Common myeloid progenitor, CD34-positive (primary cell): ENCODE results near the gene CBFA2T3.

ENCODE experiments used
- CTCF ChIA-PET: fragments of 350-600 bp; sonication (Branson Sonifier 250); formaldehyde crosslinking; loops from one replicate; lab custom pipeline; 2021; ENCODE audit warnings: antibody characterized with exemption; lab: Charles Lee
- POLR2A ChIA-PET: fragments of 350-600 bp; sonication (Branson Sonifier 250); formaldehyde crosslinking; loops from one replicate; lab custom pipeline; 2021; ENCODE audit warnings: antibody characterized with exemption; lab: Charles Lee
- DNase-seq, 3 donors: peaks; one replicate each; pipeline versions ENCODE4 v3.0.0 to v3.0.0-alpha.2; 2013
- H3K27ac ChIP-seq, 2 experiments: 1 replicate in 1 of 2; 2 replicates in 1 of 2; pipeline ENCODE4 v1.7.0; 2013; ENCODE audit warnings: inconsistent platforms in 2 of 2, low read length in 2 of 2, mild to moderate bottlenecking in 2 of 2, low read depth in 1 of 2, moderate library complexity in 1 of 2; ENCODE audit not compliant: severe bottlenecking in 2 of 2, insufficient read depth in 1 of 2, poor library complexity in 1 of 2
- H3K27me3 ChIP-seq, 5 experiments: replicated peaks in 2 of 5; 1 replicate in 3 of 5; 2 replicates in 2 of 5; pipeline versions ENCODE4 v1.6.1 to v1.7.0; 2013; ENCODE audit warnings: low read length in 4 of 5, mild to moderate bottlenecking in 2 of 5, moderate library complexity in 2 of 5, inconsistent platforms in 1 of 5; ENCODE audit not compliant: insufficient read depth in 5 of 5, control insufficient read depth in 4 of 5
- H3K36me3 ChIP-seq, 4 experiments: 1 replicate in 2 of 4; 2 replicates in 2 of 4; pipeline versions ENCODE4 v1.6.1 to v1.7.0; 2013; ENCODE audit warnings: low read length in 3 of 4, control low read depth in 1 of 4, mild to moderate bottlenecking in 1 of 4; ENCODE audit not compliant: control insufficient read depth in 4 of 4, insufficient read depth in 4 of 4
- H3K4me1 ChIP-seq, 4 experiments: 1 replicate in 3 of 4; 2 replicates in 1 of 4; pipeline versions ENCODE4 v1.6.1 to v1.7.1; 2013; ENCODE audit warnings: low read length in 3 of 4, mild to moderate bottlenecking in 3 of 4, control low read depth in 1 of 4, inconsistent platforms in 1 of 4, moderate library complexity in 1 of 4; ENCODE audit not compliant: control insufficient read depth in 4 of 4, insufficient read depth in 4 of 4; ENCODE audit errors: control extremely low read depth in 1 of 4
- H3K4me3 ChIP-seq, 7 experiments: 1 replicate in 4 of 7; 2 replicates in 3 of 7; pipeline versions ENCODE4 v1.5.1 to v1.7.0; 2013; ENCODE audit warnings: mild to moderate bottlenecking in 7 of 7, low read length in 6 of 7, moderate library complexity in 6 of 7, inconsistent platforms in 2 of 7, low read depth in 2 of 7, control low read depth in 1 of 7; ENCODE audit not compliant: insufficient read depth in 4 of 7, control insufficient read depth in 1 of 7; ENCODE audit errors: extremely low read depth in 1 of 7
- H3K9me3 ChIP-seq, 5 experiments: 1 replicate in 4 of 5; 2 replicates in 1 of 5; pipeline versions ENCODE4 v1.6.1 to v1.7.1; 2013; ENCODE audit warnings: low read length in 4 of 5, mild to moderate bottlenecking in 2 of 5, inconsistent platforms in 1 of 5, low read depth in 1 of 5, moderate library complexity in 1 of 5; ENCODE audit not compliant: control insufficient read depth in 4 of 5, insufficient read depth in 2 of 5; ENCODE audit errors: control extremely low read depth in 1 of 5
- WGBS: methylation state at CpG from one replicate; pipeline ENCODE4 v1.1.5; 2013; ENCODE audit not compliant: insufficient coverage; 5-methylcytosine and 5-hydroxymethylcytosine counted together

The CBFA2T3 gene

GRCh38 chr16:88988980-88989811 lies 12.2 kb upstream of the CBFA2T3 start:
- no peak overlapping the region for H3K27ac ChIP-seq
- no peak for DNase-seq
- H3K9me3 ChIP-seq, result no peaks in the 10 kb centered on the region
- H3K27me3 ChIP-seq, result no peaks in the 10 kb centered on the region
- H3K4me1 ChIP-seq, result peaks cover 0 to 35% (median 27%) of the 10 kb centered on the region in 4 experiments
- CTCF ChIA-PET, result interaction anchor here (1.5 to 5.0 kb wide), 3 partner anchors 8 to 13 kb away, joined by 3 to 22 read pairs (median 9); partner anchors contain the start of gene CBFA2T3
- WGBS, result 92% methylated on average over 43 of the region's 44 CpGs
- POLR2A ChIA-PET, result no interaction called here
- no peak overlapping the region for H3K4me3 ChIP-seq
- no peaks in the 10 kb centered on the region for H3K36me3 ChIP-seq

GRCh38 chr16:88985521-88985920 lies 8.5 kb upstream of the CBFA2T3 start:
- Histone ChIP-seq H3K4me3 (no peak overlapping the region), H3K36me3 (no peaks in the 10 kb centered on the region), H3K4me1 (peaks cover 0 to 33% (median 30%) of the 10 kb centered on the region in 4 experiments), H3K27me3 (no peaks in the 10 kb centered on the region), H3K9me3 (no peaks in the 10 kb centered on the region), H3K27ac (no peak overlapping the region)
- CTCF ChIA-PET, result no interaction called here
- 98% methylated on average over 9 of the region's 13 CpGs for WGBS
- DNase-seq, result no peak
- POLR2A ChIA-PET, result no interaction called here

- peak in 2 of 3 donors; percentile 42 to 56 for DNase-seq
- Histone ChIP-seq H3K36me3 (no peaks in the 10 kb centered on the region), H3K9me3 (no peaks in the 10 kb centered on the region), H3K27me3 (no peaks in the 10 kb centered on the region), H3K4me1 (peaks cover 0 to 34% (median 30%) of the 10 kb centered on the region in 4 experiments), H3K4me3 (no peak overlapping the region), H3K27ac (no peak overlapping the region)
- POLR2A ChIA-PET, result no interaction called here
- CTCF ChIA-PET, result interaction anchor here (1.3 kb wide), 1 partner anchor 10 kb away, joined by 4 read pairs; no protein-coding TSS in a partner anchor
- WGBS, result 68% methylated on average over 37 of the region's 41 CpGs
Measured at GRCh38 chr16:88983771-88984687, 7.0 kb upstream of the CBFA2T3 start.

GRCh38 chr16:88983165-88983564 lies 6.2 kb upstream of the CBFA2T3 start:
- Histone ChIP-seq H3K4me1 (peaks cover 0 to 42% (median 38%) of the 10 kb centered on the region in 4 experiments), H3K27me3 (no peaks in the 10 kb centered on the region), H3K4me3 (no peak overlapping the region), H3K36me3 (no peaks in the 10 kb centered on the region), H3K9me3 (no peaks in the 10 kb centered on the region), H3K27ac (no peak overlapping the region)
- ChIA-PET CTCF (interaction anchor here (1.3 kb wide), 1 partner anchor 10 kb away, joined by 4 read pairs; no protein-coding TSS in a partner anchor), POLR2A (no interaction called here)
- 83% methylated on average over 10 of the region's 11 CpGs for WGBS
- DNase-seq, result no peak

- CTCF ChIA-PET, result interaction anchor here (2.0 kb wide), 1 partner anchor 9 kb away, joined by 7 read pairs; no protein-coding TSS in a partner anchor
Measured at GRCh38 chr16:88982286-88983084, 5.5 kb upstream of the CBFA2T3 start.

GRCh38 chr16:88979353-88980015 lies 2.5 kb upstream of the CBFA2T3 start:
- ChIA-PET POLR2A (interaction anchor here (1.0 to 4.2 kb wide), 9 partner anchors 11 to 136 kb away, joined by 3 to 72 read pairs (median 5); partner anchors contain the start of gene ACSF3), CTCF (interaction anchor here (0.9 to 2.8 kb wide), 7 partner anchors 10 to 123 kb away, joined by 4 to 22 read pairs (median 8); no protein-coding TSS in a partner anchor)
- peak overlapping the region in 1 of 7 experiments; percentile 19 for H3K4me3 ChIP-seq
- H3K27ac ChIP-seq, result peak overlapping the region in 1 of 2 experiments; percentile 87
- H3K36me3 ChIP-seq, result peaks cover 0 to 2% (median 0%) of the 10 kb centered on the region in 4 experiments
- peaks cover 3 to 77% (median 69%) of the 10 kb centered on the region in 4 experiments for H3K4me1 ChIP-seq
- DNase-seq, result peak in 2 of 3 donors; percentile 78 to 86
- H3K27me3 ChIP-seq, result no peaks in the 10 kb centered on the region
- WGBS, result 55% methylated on average over 2 of the region's 3 CpGs
- no peaks in the 10 kb centered on the region for H3K9me3 ChIP-seq

More at GRCh38 chr16:88982286-88983084, 5.5 kb upstream of the CBFA2T3 start:
- H3K36me3 ChIP-seq, result no peaks in the 10 kb centered on the region
- no peaks in the 10 kb centered on the region for H3K9me3 ChIP-seq
- no peak overlapping the region for H3K4me3 ChIP-seq
- H3K4me1 ChIP-seq, result peaks cover 3 to 49% (median 45%) of the 10 kb centered on the region in 4 experiments
- DNase-seq, result no peak
- no peak overlapping the region for H3K27ac ChIP-seq
- 84% methylated on average over 15 of the region's 25 CpGs for WGBS
- POLR2A ChIA-PET, result interaction anchor here (0.6 to 1.1 kb wide), 2 partner anchors 10 to 53 kb away, joined by 3 to 4 read pairs; no protein-coding TSS in a partner anchor
- H3K27me3 ChIP-seq, result no peaks in the 10 kb centered on the region
